ENCODE results near the gene STX2.
A peak's percentile ranks its signal among the peaks of the same experiment; 100 is the strongest.

STX2 gene

DNA sequence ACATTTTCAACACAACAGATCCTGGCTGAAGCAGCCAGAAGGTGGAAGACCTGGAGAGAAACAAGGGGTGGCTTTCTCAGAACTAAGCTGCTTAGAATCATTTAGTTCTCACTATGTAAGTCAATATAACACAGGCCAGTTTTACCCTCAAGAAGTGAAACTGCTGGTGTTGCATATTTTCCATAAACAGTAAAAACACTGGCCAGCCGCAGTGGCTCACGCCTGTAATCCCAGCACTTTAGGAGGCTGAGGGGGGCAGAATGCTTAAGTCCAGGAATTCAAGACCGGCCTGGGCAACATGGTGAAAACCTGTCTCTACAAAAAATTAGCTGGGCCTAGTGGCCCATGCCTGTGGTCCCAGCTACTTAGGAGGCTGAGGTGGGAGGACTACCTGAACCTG, 11.6 kb downstream of the STX2 start:
- Histone ChIP-seq H2AFZ (ENCODE audit: low read depth) (no peak overlapping the region), H3K27ac (peak overlapping the region; percentile 69), H3K36me3 (ENCODE audit: insufficient read depth) (no peaks in the 10 kb centered on the region), H3K4me1 (ENCODE audit: low read depth, poor library complexity, severe bottlenecking) (peaks cover 24% of the 10 kb centered on the region), H3K4me3 (IDR thresholded peaks at IDR 0.05; ENCODE audit: insufficient read depth, low read depth, low read length) (no peak overlapping the region), H3K4me2 (peak overlapping the region; percentile 73), H4K20me1 (ENCODE audit: insufficient read depth) (no peaks in the 10 kb centered on the region), H3K27me3 (ENCODE audit: insufficient read depth, low read depth) (no peaks in the 10 kb centered on the region), H3K79me2 (ENCODE audit: insufficient read depth, low read depth) (peaks cover 14% of the 10 kb centered on the region; the same call in 1 of the 2 replicates), H3K9ac (no peak overlapping the region; the same call in 1 of the 2 replicates)
- no peak for TF ChIP-seq CTCF (conservative IDR thresholded peaks at IDR 0.05; ENCODE audit: low read depth, low read length)

- no peak overlapping the region for H3K9ac ChIP-seq
- H3K36me3 ChIP-seq (ENCODE audit: insufficient read depth): no peaks in the 10 kb centered on the region
- H3K27me3 ChIP-seq (ENCODE audit: insufficient read depth, low read depth): no peaks in the 10 kb centered on the region
- peak overlapping the region; percentile 11; the same call in 1 of the 2 replicates for H3K27ac ChIP-seq
- H3K79me2 ChIP-seq (ENCODE audit: insufficient read depth, low read depth): peaks cover 13% of the 10 kb centered on the region; the same call in 1 of the 2 replicates
- no peak overlapping the region for H3K4me3 ChIP-seq (IDR thresholded peaks at IDR 0.05; ENCODE audit: insufficient read depth, low read depth, low read length)
- H2AFZ ChIP-seq (ENCODE audit: low read depth): no peak overlapping the region
- peak; percentile 40; the same call in 1 of the 2 replicates for TF ChIP-seq CTCF (conservative IDR thresholded peaks at IDR 0.05; ENCODE audit: low read depth, low read length)
- H3K4me1 ChIP-seq (ENCODE audit: low read depth, poor library complexity, severe bottlenecking): peaks cover 18% of the 10 kb centered on the region
- no peaks in the 10 kb centered on the region for H4K20me1 ChIP-seq (ENCODE audit: insufficient read depth)
- H3K4me2 ChIP-seq: 0 out of 2 replicates have a peak overlapping the region, but pooled peaks have one; percentile 25
Measured at GRCh38 chr12:130826151-130826801, 12.8 kb downstream of the STX2 start.

GRCh38 chr12:130825771-130826150, 13.3 kb downstream of the STX2 start:
- Histone ChIP-seq H3K4me1 (ENCODE audit: low read depth, poor library complexity, severe bottlenecking) (peaks cover 18% of the 10 kb centered on the region), H4K20me1 (ENCODE audit: insufficient read depth) (no peaks in the 10 kb centered on the region), H3K4me2 (no peak overlapping the region), H3K79me2 (ENCODE audit: insufficient read depth, low read depth) (peaks cover 8% of the 10 kb centered on the region; the same call in 1 of the 2 replicates), H3K4me3 (IDR thresholded peaks at IDR 0.05; ENCODE audit: insufficient read depth, low read depth, low read length) (no peak overlapping the region), H3K27me3 (ENCODE audit: insufficient read depth, low read depth) (no peaks in the 10 kb centered on the region), H3K36me3 (ENCODE audit: insufficient read depth) (no peaks in the 10 kb centered on the region), H3K9ac (no peak overlapping the region), H2AFZ (ENCODE audit: low read depth) (no peak overlapping the region), H3K27ac (no peak overlapping the region)
- TF ChIP-seq CTCF (conservative IDR thresholded peaks at IDR 0.05; ENCODE audit: low read depth, low read length): no peak

DNA sequence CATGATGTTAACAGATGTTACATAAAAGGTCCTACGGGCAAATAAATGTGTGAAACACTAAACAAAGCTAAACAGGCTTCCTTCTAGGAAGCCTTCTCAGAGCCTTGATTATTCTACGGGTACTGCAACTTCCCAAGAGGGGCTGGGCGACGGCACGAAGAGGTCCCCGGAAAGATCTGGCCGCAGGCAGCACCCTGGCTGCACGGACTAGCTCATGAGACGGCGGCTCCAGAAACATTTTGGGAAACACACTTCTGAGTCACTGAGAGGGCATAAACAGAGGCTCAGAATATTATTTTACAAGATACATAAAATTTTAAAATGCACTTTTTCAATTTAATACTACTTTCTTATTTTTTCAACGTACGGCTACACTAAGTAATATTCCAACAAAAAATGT, 19.4 kb downstream of the STX2 start:
- Histone ChIP-seq H3K79me2 (ENCODE audit: insufficient read depth, low read depth) (no peaks in the 10 kb centered on the region), H3K36me3 (ENCODE audit: insufficient read depth) (no peaks in the 10 kb centered on the region), H3K9ac (no peak overlapping the region), H3K4me1 (ENCODE audit: low read depth, poor library complexity, severe bottlenecking) (no peaks in the 10 kb centered on the region), H4K20me1 (ENCODE audit: insufficient read depth) (no peaks in the 10 kb centered on the region), H2AFZ (ENCODE audit: low read depth) (no peak overlapping the region), H3K4me3 (IDR thresholded peaks at IDR 0.05; ENCODE audit: insufficient read depth, low read depth, low read length) (no peak overlapping the region), H3K27me3 (ENCODE audit: insufficient read depth, low read depth) (no peaks in the 10 kb centered on the region), H3K27ac (no peak overlapping the region), H3K4me2 (no peak overlapping the region)
- TF ChIP-seq CTCF (conservative IDR thresholded peaks at IDR 0.05; ENCODE audit: low read depth, low read length): no peak

All from KMS-11 (cell line).